GM04503 (cell line): ENCODE results near the gene MTF1.
A peak's percentile ranks its signal among the peaks of the same experiment; 100 is the strongest.
"Not testable (repeated sequence)": the region's sequence is repeated elsewhere in the genome, so short reads cannot be mapped to it uniquely, and the experiment has no call there.

Source experiments
- DNase-seq: peaks from one replicate; pipeline ENCODE4 v3.0.0-alpha.2; 2012; ENCODE audit warnings: low read depth

MTF1 gene

DNA sequence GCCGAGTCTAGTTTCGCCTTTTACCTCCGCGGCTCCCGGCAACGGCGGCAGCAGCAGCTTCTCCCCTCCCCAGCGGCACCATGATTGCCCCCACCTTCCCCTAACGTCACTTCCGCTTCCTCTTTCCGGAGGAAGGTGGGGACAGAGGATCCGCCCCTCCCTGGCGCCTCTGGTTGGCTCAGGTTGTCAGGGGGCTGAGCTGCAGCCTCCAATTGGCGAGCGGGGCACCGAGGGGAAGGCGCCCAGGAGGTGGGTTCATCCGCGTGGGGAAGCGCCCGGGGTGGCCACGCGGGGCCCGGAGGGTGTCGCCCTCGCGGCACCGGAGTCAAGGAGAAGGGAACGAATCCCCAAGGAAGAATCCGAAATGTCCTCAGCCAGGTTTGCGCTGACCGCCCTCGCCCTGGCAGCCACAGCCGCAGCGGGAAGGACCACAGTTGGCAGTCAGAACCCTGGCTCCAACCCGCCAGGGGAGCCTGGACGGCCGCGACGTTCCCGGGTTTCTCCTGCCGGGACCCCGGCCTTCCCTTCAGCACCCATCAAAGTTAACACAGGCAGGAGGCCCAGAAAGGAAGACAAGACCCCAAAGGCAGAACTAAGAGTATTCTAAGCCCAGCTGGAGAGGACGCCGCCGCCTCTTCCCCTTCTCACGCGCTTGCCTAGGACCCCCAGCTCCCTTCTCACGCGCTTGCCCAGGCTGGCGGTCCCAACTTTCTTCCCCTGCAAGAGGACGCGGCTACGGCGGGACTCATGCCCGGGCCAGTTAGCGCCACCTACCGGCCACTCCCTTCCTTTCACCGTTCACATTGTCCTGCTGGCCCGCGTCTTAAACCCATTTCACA is at the start of gene MTF1:
TSS of gene MTF1 (minus strand) at position 86 of the 839 bp plus-strand sequence. CDS start 1,934 bp downstream, outside the sequence.
- peak; percentile 89 for DNase-seq

GRCh38 chr1:37908531-37908930 is 49.1 kb upstream of the MTF1 start:
- not testable (repeated sequence) for DNase-seq

- DNase-seq: not testable (repeated sequence)
Measured at GRCh38 chr1:37907416-37908125, 48.2 kb upstream of the MTF1 start.

DNA sequence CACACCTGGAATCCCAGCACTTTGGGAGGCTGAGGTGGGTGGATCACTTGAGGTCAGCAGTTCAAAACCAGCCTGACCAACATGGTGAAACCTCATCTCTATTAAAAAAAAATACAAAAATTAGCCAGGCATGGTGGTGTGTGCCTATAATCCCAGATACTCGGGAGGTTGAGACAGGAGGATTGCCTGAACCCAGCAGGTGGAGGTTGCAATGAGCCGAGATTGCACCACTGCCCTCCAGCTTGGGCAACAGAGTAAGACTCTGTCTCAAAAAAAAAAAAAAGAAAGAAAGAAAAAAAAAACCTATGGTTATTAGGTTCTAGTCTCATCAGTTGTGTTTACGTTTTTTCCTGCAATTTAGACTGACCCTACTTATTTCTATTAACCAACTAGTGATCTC is 47.2 kb upstream of the MTF1 start:
- not testable (repeated sequence) for DNase-seq

GRCh38 chr1:37905727-37906126 is 46.3 kb upstream of the MTF1 start:
- no peak for DNase-seq

DNA sequence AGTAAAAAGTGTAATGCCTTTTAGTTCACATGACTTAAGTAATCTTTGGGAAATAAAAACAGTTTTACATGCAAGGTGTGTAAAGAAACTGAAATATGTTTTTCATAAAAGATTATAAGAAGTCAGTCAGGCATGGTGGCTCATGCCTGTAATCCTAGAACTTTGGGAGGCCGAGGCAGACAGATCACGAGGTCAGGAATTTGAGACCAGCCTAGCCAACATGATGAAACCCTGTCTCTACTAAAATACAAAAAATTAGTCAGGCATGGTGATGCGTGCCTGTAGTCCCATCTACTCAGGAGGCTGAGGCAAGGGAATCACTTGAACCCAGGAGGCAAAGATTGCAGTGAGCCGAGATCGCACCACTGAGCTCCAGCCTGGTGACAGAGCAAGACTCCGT is 44.5 kb upstream of the MTF1 start:
- not testable (repeated sequence) for DNase-seq

GRCh38 chr1:37902983-37903382 is 43.6 kb upstream of the MTF1 start:
- no peak for DNase-seq

GRCh38 chr1:37901893-37902225 is 42.5 kb upstream of the MTF1 start:
- no peak for DNase-seq

GRCh38 chr1:37901191-37901892 is 42.0 kb upstream of the MTF1 start:
- no peak for DNase-seq

- DNase-seq: not testable (repeated sequence)
Measured at GRCh38 chr1:37897563-37897962, 38.2 kb upstream of the MTF1 start.

GRCh38 chr1:37893673-37894072 is 34.3 kb upstream of the MTF1 start:
- no peak for DNase-seq

- DNase-seq: peak; percentile 26
Measured at GRCh38 chr1:37892151-37893047, 33.0 kb upstream of the MTF1 start.

DNA sequence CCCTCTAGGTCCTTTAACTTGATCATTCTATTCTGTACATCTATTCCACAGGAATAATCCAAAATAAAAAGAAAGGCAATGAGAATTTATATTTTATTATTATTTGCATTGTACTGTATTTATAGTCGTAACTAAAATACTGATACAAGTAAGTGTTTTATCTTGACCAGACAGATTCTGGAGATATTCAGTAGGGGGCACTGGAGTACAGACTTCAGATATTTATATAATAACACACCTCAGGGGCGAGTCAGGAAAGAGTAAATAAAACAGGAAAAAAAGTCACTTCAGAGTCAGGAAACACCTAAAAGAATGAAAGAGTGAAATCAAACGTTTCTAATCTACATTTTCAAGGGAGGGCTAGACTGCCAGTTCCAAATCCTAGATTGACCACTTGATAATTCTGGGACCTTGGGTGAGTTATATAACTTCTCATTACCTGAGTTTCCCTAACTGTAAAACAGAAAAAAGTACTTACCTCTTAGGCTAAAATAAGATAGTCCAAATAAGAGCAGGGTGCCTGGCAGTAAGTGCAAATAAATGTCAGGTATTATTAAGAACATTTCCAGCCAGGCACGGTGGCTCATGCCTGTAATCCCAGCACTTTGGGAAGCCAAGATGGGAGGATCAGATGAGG is 31.1 kb upstream of the MTF1 start:
- DNase-seq: no peak

GRCh38 chr1:37888022-37888700 is 28.8 kb upstream of the MTF1 start:
- no peak for DNase-seq

- DNase-seq: no peak
Measured at GRCh38 chr1:37884145-37884544, 24.8 kb upstream of the MTF1 start.

DNA sequence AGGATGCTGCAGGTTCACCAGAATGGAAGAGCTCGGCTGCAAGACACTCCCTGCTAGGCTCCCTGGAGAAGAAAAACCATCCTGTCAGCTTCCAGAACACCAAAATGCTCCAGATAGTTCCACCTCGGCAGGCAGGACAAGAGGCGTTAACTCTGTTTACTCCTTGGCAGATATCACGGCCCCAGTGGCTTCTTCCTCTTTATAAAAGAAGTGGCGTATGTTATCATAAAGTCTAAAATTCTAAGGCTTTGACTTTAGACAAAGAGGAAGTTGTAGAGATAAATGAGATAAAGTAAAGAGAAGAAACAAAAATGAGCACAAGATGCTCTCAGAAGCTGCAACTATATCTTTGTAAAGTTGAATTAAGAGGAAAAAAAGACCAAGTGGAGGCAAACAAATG is 24.3 kb upstream of the MTF1 start:
- DNase-seq: no peak

GRCh38 chr1:37879865-37880264 is 20.5 kb upstream of the MTF1 start:
- no peak for DNase-seq

DNA sequence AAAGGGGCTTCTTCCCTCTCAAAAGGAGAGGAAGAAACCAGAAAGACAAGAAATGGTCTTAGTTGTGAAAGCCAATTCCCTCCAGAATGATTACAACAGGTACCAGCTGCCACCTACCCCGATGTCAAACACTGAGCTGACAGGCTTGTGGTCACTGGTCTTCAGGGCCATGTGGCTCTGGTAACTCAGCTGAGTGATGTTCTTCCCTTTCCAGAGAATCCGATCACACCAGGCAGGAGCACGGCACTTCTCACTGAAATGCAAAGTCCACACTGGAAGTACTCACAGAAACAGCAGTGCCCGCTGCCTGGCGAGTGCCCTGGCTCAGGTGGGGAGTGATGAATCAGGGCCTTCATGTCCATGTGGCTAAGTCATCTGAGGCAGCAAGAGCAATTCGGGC is 18.7 kb upstream of the MTF1 start:
- no peak for DNase-seq

DNA sequence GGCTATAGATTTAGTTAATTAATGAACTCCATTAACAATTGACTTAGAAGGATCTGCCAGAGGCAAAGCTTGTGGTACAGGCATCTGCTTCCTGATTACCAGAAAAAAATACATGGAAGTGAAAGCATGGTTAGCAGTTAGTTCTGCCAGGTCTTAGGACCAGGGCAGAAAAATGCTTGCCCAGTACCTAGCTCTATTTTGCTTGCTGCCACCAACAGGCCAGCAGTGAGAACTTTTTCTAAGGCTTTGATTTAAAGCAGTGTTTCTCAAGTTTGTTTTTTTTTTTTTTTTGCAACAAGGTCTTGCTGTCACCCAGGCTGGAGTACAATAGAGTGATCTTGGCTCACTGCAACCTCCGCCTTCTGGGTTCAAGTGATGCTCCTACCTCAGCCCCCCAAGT is 16.4 kb upstream of the MTF1 start:
- DNase-seq: no peak

GRCh38 chr1:37872692-37873091 is 13.3 kb upstream of the MTF1 start:
- no peak for DNase-seq

DNA sequence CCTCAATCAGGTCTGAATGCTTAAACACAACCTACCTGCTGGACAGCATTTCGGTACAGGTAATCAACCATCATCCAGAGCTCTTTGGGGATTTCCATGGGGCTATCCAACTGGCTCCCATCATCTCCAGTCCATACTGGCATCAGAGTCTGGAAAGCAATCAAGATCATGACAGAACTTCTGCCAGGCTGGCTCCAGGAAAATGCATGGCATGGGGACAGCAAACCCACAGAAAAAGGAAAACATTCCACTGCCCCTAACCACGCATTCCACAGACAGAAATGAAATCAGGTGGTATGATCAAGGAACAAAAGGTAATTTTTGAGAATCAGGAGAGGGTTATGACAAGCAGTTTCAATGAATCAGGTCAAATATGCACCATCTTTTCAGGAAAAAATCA is 9.1 kb upstream of the MTF1 start:
- no peak for DNase-seq
